Right lobe of liver (tissue), 6 donors: ENCODE results near the gene PLIN4. TPM values are rescaled to one million over a fixed set of nuclear protein-coding genes. Genes with fewer than 3 reads are reported as not detected.

Source experiments
- ATAC-seq, 4 donors: fragments of 200-7000 bp; cut with Tn5 transposase; one replicate each; pipeline ENCODE4 v1.9.1; 2020; ENCODE audit warnings: mild to moderate bottlenecking in 4 of 4, moderate library complexity in 4 of 4
- DNase-seq, 3 donors: peaks; one replicate each; pipeline ENCODE4 v3.0.0-alpha.2; 2020
- H3K27ac ChIP-seq, 3 donors: fragments of 200-600 bp; one replicate each; pipeline ENCODE4 v1.8.0; 2022
- H3K27me3 ChIP-seq, 2 donors: fragments of 200-600 bp; one replicate each; pipeline ENCODE4 v1.8.0; 2022
- H3K36me3 ChIP-seq, 4 donors: fragments of 200-600 bp; sonication (generic) in 1 of 4; one replicate each; pipeline versions ENCODE4 v1.5.1 to v1.8.0; 2017 to 2022; ENCODE audit warnings: control low read depth in 1 of 4
- H3K4me1 ChIP-seq, 4 donors: fragments of 200-600 bp; sonication (generic) in 1 of 4; one replicate each; pipeline versions ENCODE4 v1.5.1 to v1.8.0; 2017 to 2022; ENCODE audit warnings: control low read depth in 1 of 4
- H3K4me3 ChIP-seq, 3 donors: fragments of 200-600 bp; one replicate each; pipeline ENCODE4 v1.8.0; 2022
- H3K9me3 ChIP-seq, 4 donors: fragments of 200-600 bp; sonication (generic) in 1 of 4; one replicate each; pipeline versions ENCODE4 v1.5.1 to v1.8.0; 2017 to 2022; ENCODE audit warnings: control low read depth in 1 of 4
- CTCF ChIP-seq, 4 donors: fragments of 200-600 bp in 3 of 4; fragments of 450-650 bp in 1 of 4; IDR thresholded peaks; one replicate each; pipeline versions ENCODE4 v1.5.1 to v1.8.0; 2016 to 2022; ENCODE audit warnings: antibody characterized with exemption in 4 of 4, mild to moderate bottlenecking in 2 of 4
- POLR2A ChIP-seq: fragments of 450-650 bp; IDR thresholded peaks from one replicate; pipeline ENCODE4 v1.6.1; 2017; ENCODE audit warnings: antibody characterized with exemption, mild to moderate bottlenecking
- WGBS: methylation state at CpG from one replicate; pipeline ENCODE4 v1.1.6; 2018; ENCODE audit warnings: low coverage, low lambda C conversion rate; ENCODE audit not compliant: insufficient coverage; ENCODE audit errors: missing lambda C conversion rate; 5-methylcytosine and 5-hydroxymethylcytosine counted together
- intact Hi-C, 2 donors: fragments of 100-400 bp; cut with DNase I; formaldehyde crosslinking; loops; one replicate each; pipeline versions ENCODE4 v1.11.2 to v1.14.1; 2022
- total RNA-seq, 6 experiments: library from RNA; depleted of rRNA in 2 of 6; stranded (reverse); fragments of >200 nt in 2 of 6; fragmentation: NEBNext Ultra II Directional in 3 of 6; extraction: Animal tissue kit (Norgen Biotek cat#: 25700) in 3 of 6; gene quantifications; one replicate each; pipeline versions ENCODE4 v1.1.0 to v1.2.4, GENCODE V29; 2016 to 2023
- donor health status: DM: no; HTN: yes; CAD: no.
- donor health status: DM: no; HTN: no; CAD: no.
- donor health status: DM: no; HTN: no; CAD: no.
- donor health status: DM: no; HTN: yes; CAD: no.
- donor health status: DM: no; HTN: yes; CAD: no.

The PLIN4 gene
- total RNA-seq, 6 experiments from 2014 or later, result 28.4 to 51.2 (median 39.3) TPM

- no peak for ATAC-seq
- Histone ChIP-seq H3K4me3 (no peak overlapping the region), H3K9me3 (no peaks in the 10 kb centered on the region), H3K27ac (no peak overlapping the region), H3K27me3 (no peaks in the 10 kb centered on the region), H3K4me1 (no peaks in the 10 kb centered on the region), H3K36me3 (peaks cover 0 to 65% (median 12%) of the 10 kb centered on the region in 4 donors)
- DNase-seq, result no peak
- WGBS, result 60% methylated on average over 5 of the region's 37 CpGs
- intact Hi-C loops, result no loop called here
- TF ChIP-seq POLR2A (no peak), CTCF (IDR thresholded peaks at IDR 0.05) (no peak)
Measured at GRCh38 chr19:4502282-4503131, 15.8 kb downstream of the PLIN4 start.

GRCh38 chr19:4501691-4502090, 16.6 kb downstream of the PLIN4 start:
- TF ChIP-seq CTCF (IDR thresholded peaks at IDR 0.05), result no peak
- no peak for TF ChIP-seq POLR2A
- H3K4me1 ChIP-seq, result no peaks in the 10 kb centered on the region
- no peak overlapping the region for H3K27ac ChIP-seq
- intact Hi-C loops, result no loop called here
- H3K27me3 ChIP-seq, result no peaks in the 10 kb centered on the region
- DNase-seq (no peak), ATAC-seq (no peak)
- H3K36me3 ChIP-seq, result peaks cover 0 to 57% (median 8%) of the 10 kb centered on the region in 4 donors
- H3K4me3 ChIP-seq, result no peak overlapping the region
- H3K9me3 ChIP-seq, result no peaks in the 10 kb centered on the region
- 83% methylated on average over 2 of the region's 25 CpGs for WGBS

GRCh38 chr19:4500841-4501591, 17.3 kb downstream of the PLIN4 start:
- no peaks in the 10 kb centered on the region for H3K4me1 ChIP-seq
- no peaks in the 10 kb centered on the region for H3K27me3 ChIP-seq
- no peak for TF ChIP-seq POLR2A
- no peak for TF ChIP-seq CTCF (IDR thresholded peaks at IDR 0.05)
- DNase-seq, result no peak
- intact Hi-C loops, result no loop called here
- peak in 1 of 4 donors; percentile 3 for ATAC-seq
- H3K4me3 ChIP-seq, result no peak overlapping the region
- H3K36me3 ChIP-seq, result peaks cover 0 to 52% (median 7%) of the 10 kb centered on the region in 4 donors
- H3K27ac ChIP-seq, result no peak overlapping the region
- no peaks in the 10 kb centered on the region for H3K9me3 ChIP-seq
- 83% methylated on average over 6 of the region's 29 CpGs for WGBS

GRCh38 chr19:4499855-4500254, 18.4 kb downstream of the PLIN4 start:
- H3K9me3 ChIP-seq, result no peaks in the 10 kb centered on the region
- no peak for DNase-seq
- intact Hi-C loops, result loop anchor here in 1 of 2 donors (10.0 kb wide), 1 partner anchor 235 kb away; no protein-coding TSS in a partner anchor
- H3K4me1 ChIP-seq, result no peaks in the 10 kb centered on the region
- H3K27me3 ChIP-seq, result no peaks in the 10 kb centered on the region
- no peak overlapping the region for H3K4me3 ChIP-seq
- H3K27ac ChIP-seq, result no peak overlapping the region
- TF ChIP-seq CTCF (IDR thresholded peaks at IDR 0.05) (no peak), POLR2A (no peak)
- ATAC-seq, result no peak
- peaks cover 0 to 49% (median 4%) of the 10 kb centered on the region in 4 donors for H3K36me3 ChIP-seq
- WGBS, result 94% methylated on average over 2 of the region's 15 CpGs
